ENCODE measurements around the gene VTI1A.

DNA sequence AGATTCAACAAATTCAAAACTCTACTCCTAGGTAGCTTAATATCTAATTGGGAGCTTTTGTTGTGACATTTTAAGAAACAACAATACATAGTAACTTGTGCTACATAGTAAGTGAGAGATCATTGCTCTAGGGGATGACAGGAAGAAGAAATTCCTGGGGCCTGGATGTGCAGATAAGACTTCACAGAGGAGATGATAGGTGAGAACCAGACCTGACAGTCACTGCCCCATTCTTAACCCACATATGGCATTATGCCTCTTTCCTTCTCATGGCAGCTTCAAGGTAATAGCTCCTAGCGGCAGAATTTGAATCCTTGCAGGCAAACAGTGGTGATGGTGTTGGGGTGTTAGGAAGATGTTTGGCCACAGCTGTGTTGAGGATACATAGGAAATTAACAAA lies 233.6 kb downstream of the VTI1A start:
- TF ChIP-seq, protein P1, sequence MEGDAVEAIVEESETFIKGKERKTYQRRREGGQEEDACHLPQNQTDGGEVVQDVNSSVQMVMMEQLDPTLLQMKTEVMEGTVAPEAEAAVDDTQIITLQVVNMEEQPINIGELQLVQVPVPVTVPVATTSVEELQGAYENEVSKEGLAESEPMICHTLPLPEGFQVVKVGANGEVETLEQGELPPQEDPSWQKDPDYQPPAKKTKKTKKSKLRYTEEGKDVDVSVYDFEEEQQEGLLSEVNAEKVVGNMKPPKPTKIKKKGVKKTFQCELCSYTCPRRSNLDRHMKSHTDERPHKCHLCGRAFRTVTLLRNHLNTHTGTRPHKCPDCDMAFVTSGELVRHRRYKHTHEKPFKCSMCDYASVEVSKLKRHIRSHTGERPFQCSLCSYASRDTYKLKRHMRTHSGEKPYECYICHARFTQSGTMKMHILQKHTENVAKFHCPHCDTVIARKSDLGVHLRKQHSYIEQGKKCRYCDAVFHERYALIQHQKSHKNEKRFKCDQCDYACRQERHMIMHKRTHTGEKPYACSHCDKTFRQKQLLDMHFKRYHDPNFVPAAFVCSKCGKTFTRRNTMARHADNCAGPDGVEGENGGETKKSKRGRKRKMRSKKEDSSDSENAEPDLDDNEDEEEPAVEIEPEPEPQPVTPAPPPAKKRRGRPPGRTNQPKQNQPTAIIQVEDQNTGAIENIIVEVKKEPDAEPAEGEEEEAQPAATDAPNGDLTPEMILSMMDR (conservative IDR thresholded peaks at IDR 0.05; ENCODE audit: low read length), result no peak
- TF ChIP-seq EZH2phosphoT487 (IDR thresholded peaks at IDR 0.05; ENCODE audit: borderline replicate concordance), result no peak

All from Loucy (cell line).